DND-41 (cell line): ENCODE data around the gene ERCC2.

Experiments used
- ATAC-seq: fragments of 200-7000 bp; cut with Tn5 transposase; 3 replicates; pipeline ENCODE4 v1.9.1; 2021; ENCODE audit warnings: low read depth; ENCODE audit not compliant: insufficient read depth
- DNase-seq: peaks from one replicate; pipeline ENCODE4 v3.0.0-alpha.2; 2020
- H2AFZ ChIP-seq: 2 replicates; pipeline ENCODE4 v1.6.0; 2012; ENCODE audit warnings: low read depth, low read length
- H3K27ac ChIP-seq: 2 replicates; pipeline ENCODE4 v1.5.1; 2012; ENCODE audit warnings: low read length, inconsistent platforms
- H3K27me3 ChIP-seq: fragments of 200-600 bp; sonication (generic); 2 replicates; pipeline ENCODE4 v1.6.0; 2012; ENCODE audit warnings: low read length, mild to moderate bottlenecking, inconsistent platforms; ENCODE audit not compliant: insufficient read depth, poor library complexity
- H3K36me3 ChIP-seq: 2 replicates; pipeline ENCODE4 v1.5.1; 2012; ENCODE audit warnings: low read length, inconsistent platforms; ENCODE audit not compliant: insufficient read depth
- H3K4me1 ChIP-seq: 2 replicates; pipeline ENCODE4 v1.5.1; 2012; ENCODE audit warnings: mild to moderate bottlenecking, low read length; ENCODE audit not compliant: insufficient read depth
- H3K4me2 ChIP-seq: 2 replicates; pipeline ENCODE4 v1.6.0; 2012; ENCODE audit warnings: mild to moderate bottlenecking, moderate library complexity, low read length, inconsistent platforms; ENCODE audit not compliant: insufficient read depth
- H3K4me3 ChIP-seq, 2 experiments: fragments of 200-600 bp in 1 of 2; shearing (Covaris generic) in 1 of 2; 2 replicates each; pipeline ENCODE4 v1.5.1; 2012 to 2016; ENCODE audit warnings: inconsistent platforms in 2 of 2, low read length in 2 of 2, mild to moderate bottlenecking in 2 of 2, low read depth in 1 of 2, moderate library complexity in 1 of 2
- H3K79me2 ChIP-seq: 2 replicates; pipeline ENCODE4 v1.6.0; 2012; ENCODE audit warnings: low read length, inconsistent platforms; ENCODE audit not compliant: insufficient read depth
- H3K9ac ChIP-seq: 2 replicates; pipeline ENCODE4 v1.6.0; 2012; ENCODE audit warnings: low read depth, mild to moderate bottlenecking, inconsistent platforms, low read length, moderate library complexity
- H3K9me3 ChIP-seq: 2 replicates; pipeline ENCODE4 v1.5.1; 2012; ENCODE audit warnings: low read length, moderate library complexity, mild to moderate bottlenecking, inconsistent platforms; ENCODE audit not compliant: insufficient read depth, severe bottlenecking
- H4K20me1 ChIP-seq: 2 replicates; pipeline ENCODE4 v1.6.0; 2012; ENCODE audit warnings: low read length; ENCODE audit not compliant: insufficient read depth
- EZH2 ChIP-seq: IDR thresholded peaks from 3 replicates; pipeline ENCODE4 v1.6.1; 2012; ENCODE audit warnings: borderline replicate concordance, low read depth, mild to moderate bottlenecking, moderate library complexity, low read length, inconsistent platforms; ENCODE audit not compliant: severe bottlenecking
- TF ChIP-seq, protein P1 (sequence below): IDR thresholded peaks from 2 replicates; pipeline ENCODE4 v1.5.1; 2012; ENCODE audit warnings: borderline replicate concordance, low read length, moderate library complexity, mild to moderate bottlenecking; ENCODE audit not compliant: poor library complexity, severe bottlenecking; ENCODE audit errors: extremely low read depth

Gene ERCC2

DNA sequence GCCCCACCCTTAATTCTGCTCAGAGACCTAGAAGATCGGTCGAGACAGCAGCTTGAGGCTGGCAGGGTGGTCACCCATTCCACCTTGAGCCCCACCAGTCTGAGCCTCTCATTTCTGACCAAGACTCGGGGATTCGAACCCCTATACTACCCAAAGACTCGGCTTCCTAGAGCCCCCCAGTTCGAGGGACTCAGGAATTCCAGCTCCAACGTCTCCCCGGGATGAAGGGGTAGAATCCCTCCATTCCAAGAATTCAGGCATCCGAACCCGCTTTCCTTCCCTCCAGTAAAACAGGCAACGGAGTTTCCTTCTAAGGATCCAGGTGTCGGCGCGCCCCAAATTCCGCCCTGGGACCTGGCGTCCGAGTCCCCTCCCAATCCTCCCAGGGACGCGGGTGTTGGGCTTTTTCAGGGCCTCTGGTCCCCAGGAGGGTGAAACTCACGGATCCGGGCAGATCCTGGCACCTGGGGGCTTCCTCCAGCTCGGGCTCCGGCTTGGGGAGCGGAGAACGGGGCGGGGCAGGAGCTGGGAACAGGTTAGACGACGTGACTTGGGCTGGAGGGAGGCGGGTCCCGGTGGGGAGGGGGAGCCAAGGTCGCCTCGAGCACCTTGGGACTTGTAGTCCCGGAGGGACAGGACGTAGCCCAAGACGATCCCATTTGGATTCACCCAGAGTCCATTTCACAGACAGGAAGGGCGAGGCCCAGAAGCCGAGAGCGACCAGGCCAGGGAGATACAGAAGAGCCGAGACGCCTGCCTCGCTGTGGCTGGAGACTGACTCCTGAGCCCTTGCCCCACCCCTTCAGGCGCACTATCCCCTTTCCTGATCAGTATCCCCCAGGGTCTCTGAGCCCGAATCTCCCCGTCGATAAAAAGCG lies 34.4 kb upstream of the ERCC2 start, which contains the start of gene PPP1R13L:
PPP1R13L (minus strand) TSS at position 513 of the 878 bp plus-strand sequence. CDS start 6,751 bp downstream, outside the sequence.
- H3K4me2 ChIP-seq: peak within 1 kb of the TSS; percentile 89
- peak within 1 kb of the TSS; percentile 88 to 93 for H3K4me3 ChIP-seq
- DNase-seq (peak; percentile 44), ATAC-seq (0 out of 3 replicates have a peak, but pooled peaks have one; percentile 0)
- H3K9me3 ChIP-seq: no peaks in the 10 kb centered on the region
- no peaks in the 10 kb centered on the region for H3K27me3 ChIP-seq
- no peaks in the 10 kb centered on the region for H4K20me1 ChIP-seq
- H3K79me2 ChIP-seq: peaks cover 7% of the 10 kb centered on the region
- TF ChIP-seq, protein P1, sequence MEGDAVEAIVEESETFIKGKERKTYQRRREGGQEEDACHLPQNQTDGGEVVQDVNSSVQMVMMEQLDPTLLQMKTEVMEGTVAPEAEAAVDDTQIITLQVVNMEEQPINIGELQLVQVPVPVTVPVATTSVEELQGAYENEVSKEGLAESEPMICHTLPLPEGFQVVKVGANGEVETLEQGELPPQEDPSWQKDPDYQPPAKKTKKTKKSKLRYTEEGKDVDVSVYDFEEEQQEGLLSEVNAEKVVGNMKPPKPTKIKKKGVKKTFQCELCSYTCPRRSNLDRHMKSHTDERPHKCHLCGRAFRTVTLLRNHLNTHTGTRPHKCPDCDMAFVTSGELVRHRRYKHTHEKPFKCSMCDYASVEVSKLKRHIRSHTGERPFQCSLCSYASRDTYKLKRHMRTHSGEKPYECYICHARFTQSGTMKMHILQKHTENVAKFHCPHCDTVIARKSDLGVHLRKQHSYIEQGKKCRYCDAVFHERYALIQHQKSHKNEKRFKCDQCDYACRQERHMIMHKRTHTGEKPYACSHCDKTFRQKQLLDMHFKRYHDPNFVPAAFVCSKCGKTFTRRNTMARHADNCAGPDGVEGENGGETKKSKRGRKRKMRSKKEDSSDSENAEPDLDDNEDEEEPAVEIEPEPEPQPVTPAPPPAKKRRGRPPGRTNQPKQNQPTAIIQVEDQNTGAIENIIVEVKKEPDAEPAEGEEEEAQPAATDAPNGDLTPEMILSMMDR: no peak
- TF ChIP-seq EZH2: no peak
- peak within 1 kb of the TSS; percentile 62 for H3K9ac ChIP-seq
- H3K4me1 ChIP-seq: peaks cover 35% of the 10 kb centered on the region
- peak within 1 kb of the TSS; percentile 90 for H2AFZ ChIP-seq
- H3K27ac ChIP-seq: peak within 1 kb of the TSS; percentile 97
- peaks cover 7% of the 10 kb centered on the region; the same call in 1 of the 2 replicates for H3K36me3 ChIP-seq

DNA sequence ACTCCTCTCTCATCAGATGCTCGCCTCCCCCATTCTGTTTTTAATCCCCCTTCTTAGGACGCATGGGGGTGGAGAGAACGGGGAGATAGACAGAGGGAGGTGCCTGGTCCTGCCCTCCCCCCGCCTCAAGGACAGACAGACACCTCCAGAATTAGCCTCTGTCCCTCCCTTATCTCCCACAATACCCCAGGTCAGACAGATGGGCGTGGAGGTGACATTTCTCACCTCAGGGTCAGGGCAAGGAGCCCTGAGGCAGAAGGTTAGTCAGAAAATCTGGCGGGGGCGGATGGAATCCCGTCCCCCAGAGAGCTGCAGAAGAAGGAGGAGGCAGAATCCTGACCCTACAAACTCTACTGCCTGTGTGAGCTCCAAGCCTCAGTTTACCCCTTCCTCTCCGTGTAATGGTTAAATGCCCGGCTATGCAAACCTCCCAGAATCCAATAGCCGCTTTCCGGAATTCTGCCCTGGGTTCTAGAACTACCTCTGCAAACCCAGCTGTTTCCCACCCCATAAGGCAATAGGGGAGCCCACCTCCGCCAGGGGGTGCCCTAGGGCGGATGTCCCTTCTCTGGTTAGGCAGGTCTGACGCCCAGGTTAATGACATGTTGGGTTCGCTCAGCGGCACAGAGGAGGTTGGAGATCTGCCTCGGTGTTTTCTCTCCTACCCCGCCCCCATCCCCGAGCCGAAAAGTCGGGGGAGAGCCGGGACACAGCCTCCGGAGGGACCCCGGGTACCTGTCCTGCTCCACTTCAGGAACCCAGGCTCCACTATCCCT lies 33.6 kb upstream of the ERCC2 start:
- H3K9me3 ChIP-seq: no peaks in the 10 kb centered on the region
- DNase-seq (no peak), ATAC-seq (no peak)
- H3K4me2 ChIP-seq: peak overlapping the region; percentile 89; the same call in 1 of the 2 replicates
- H3K27ac ChIP-seq: no peak overlapping the region
- TF ChIP-seq, protein P1: no peak
- TF ChIP-seq EZH2: no peak
- H3K36me3 ChIP-seq: peaks cover under 1% of the 10 kb centered on the region; the same call in 1 of the 2 replicates
- peaks cover 7% of the 10 kb centered on the region for H3K79me2 ChIP-seq
- no peak overlapping the region; the same call in 1 of the 2 replicates for H3K9ac ChIP-seq
- no peaks in the 10 kb centered on the region for H3K27me3 ChIP-seq
- H4K20me1 ChIP-seq: no peaks in the 10 kb centered on the region
- no peak overlapping the region for H3K4me3 ChIP-seq
- no peak overlapping the region for H2AFZ ChIP-seq
- peaks cover 35% of the 10 kb centered on the region for H3K4me1 ChIP-seq

DNA sequence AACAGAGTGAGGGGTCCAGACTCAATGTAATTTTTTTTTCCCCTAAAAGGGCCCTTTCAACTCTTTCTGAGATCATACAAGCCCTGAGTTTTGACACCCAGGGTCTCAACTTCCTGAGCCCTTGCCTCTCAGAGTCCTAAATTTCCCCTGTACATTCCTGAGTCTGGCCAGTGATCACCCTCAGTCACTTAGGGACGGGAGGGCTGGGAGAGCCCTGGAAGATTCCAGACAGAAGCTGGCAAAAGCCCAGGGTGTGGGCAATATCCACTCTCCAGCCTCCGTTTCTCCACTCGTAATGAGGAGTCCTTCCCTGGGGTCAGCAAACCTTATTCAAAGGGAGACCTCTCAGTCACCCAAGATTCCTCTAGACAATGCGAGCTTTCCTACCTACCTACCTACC lies 32.9 kb upstream of the ERCC2 start:
- Histone ChIP-seq H3K79me2 (peaks cover 7% of the 10 kb centered on the region), H3K27ac (no peak overlapping the region), H2AFZ (no peak overlapping the region), H4K20me1 (no peaks in the 10 kb centered on the region), H3K4me2 (no peak overlapping the region), H3K4me3 (no peak overlapping the region), H3K9me3 (no peaks in the 10 kb centered on the region), H3K4me1 (peaks cover 35% of the 10 kb centered on the region), H3K36me3 (no peaks in the 10 kb centered on the region), H3K9ac (no peak overlapping the region), H3K27me3 (no peaks in the 10 kb centered on the region)
- no peak for TF ChIP-seq EZH2
- TF ChIP-seq, protein P1: no peak
- DNase-seq: no peak
- no peak for ATAC-seq
